ENCODE data around the gene CD68.
A peak's percentile ranks its signal among the peaks of the same experiment; 100 is the strongest.
"Not testable (repeated sequence)": the region's sequence is repeated elsewhere in the genome, so short reads cannot be mapped to it uniquely, and the experiment has no call there.

Gene CD68

DNA sequence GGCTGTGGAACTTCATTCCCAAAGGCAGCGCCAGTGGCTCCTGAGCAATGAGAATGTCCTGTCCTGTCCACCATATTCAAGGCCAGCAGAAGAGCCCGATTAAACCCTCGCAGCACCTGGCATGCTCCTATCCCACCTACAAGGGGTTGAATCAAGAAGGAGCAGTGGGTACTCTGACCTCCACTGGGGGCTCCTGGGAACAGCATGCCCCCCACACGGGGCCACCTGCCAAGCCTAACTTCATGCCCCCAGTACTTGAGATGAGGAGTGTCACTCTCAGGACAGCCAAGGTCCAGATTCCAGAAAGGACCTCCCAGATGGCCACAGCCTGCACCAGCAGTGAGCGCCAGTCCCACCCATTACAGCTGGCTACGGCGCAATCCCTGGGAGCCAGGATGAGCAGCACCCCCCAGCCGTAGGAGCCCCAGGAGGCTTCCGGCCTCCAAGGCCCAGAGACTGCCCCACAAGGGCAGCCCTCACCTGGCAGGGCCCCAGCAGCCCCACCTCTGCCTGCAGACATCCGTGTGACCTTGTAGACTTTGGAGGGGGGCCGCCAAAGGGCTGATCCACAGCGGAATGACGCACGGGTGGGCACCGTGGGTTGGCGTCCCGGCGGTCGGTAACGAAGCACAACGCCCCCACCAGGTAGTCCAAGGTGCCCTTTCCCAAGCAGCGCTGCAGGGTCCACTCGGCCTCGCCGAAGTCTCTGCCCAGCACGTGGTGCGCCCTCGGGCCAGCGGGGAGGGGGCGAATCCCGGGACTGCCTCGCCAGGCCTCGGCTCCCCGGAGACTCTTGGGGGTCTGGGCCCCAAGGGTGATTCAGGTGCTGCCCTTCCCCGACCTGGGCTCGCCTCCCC is 3.2 kb downstream of the CD68 start:
- DNase-seq = no peak

DNA sequence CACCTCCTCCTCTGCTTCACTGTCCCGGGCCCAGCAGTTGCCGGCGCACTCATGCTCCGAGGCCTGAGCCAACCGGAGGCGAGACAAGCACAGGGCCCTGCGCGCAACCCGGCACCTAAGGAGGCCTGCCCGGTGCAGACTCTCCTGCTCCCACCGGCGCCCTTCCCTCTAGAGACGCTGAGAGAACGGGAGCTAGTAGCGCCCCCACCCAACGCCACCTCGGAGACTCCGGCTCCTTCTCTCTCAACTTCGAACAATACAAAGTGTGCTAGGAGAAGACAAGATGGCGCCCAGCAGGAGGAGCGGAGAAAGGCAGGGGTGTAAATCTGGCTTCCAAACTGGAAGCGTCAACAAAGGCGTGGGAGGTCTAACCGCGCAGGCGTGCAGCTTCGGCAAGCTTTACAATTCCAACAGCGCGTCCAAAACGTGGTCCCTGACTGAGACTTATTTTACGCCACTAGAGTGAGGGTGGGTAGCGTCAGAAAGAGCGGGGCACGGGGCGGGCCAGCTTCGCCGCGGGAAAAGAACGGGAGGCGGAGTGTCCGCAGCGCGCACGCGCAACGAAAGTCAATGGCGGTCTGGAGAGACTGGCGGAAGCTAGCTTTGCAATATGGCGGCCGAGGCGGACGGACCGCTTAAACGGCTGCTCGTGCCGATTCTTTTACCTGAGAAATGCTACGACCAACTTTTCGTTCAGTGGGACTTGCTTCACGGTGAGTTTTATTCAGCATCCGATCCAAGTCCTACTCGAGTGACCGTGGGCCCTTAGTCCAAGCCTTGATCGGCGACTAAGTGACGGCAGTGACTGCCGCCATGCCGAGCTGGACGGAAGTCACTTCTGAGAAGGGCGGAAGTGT is 4.0 kb downstream of the CD68 start, which contains the start of gene MPDU1:
Gene MPDU1, plus strand, starts transcription at position 600 of the 857 bp plus-strand sequence. Its CDS starts 11 bp downstream, at position 611.
- peak; percentile 99 for DNase-seq

DNA sequence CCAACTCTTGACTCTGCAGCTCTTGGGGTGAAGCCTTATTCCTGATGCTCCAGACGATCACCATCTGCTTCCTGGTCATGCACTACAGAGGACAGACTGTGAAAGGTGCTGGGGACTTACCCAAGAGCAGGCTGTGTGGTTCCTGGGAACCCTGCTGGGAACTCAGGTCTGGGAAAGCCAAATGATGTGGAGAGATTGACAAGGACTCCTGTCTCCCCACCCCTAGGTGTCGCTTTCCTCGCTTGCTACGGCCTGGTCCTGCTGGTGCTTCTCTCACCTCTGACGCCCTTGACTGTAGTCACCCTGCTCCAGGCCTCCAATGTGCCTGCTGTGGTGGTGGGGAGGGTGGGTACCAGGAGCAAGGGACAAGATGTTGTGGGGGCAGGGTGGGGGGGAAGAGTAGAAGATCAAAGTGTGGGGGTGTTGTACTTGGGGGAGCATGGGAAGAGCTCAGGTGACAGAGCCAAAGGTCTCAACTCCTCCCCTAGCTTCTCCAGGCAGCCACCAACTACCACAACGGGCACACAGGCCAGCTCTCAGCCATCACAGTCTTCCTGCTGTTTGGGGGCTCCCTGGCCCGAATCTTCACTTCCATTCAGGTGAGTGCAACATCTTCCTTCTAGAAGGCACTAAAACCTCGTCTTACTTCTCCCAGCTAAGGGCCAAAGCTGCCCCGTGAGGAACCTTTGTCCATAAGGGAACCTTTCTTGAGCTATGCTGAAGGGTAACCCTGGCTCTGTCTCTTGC is 7.4 kb downstream of the CD68 start:
- DNase-seq = no peak

DNA sequence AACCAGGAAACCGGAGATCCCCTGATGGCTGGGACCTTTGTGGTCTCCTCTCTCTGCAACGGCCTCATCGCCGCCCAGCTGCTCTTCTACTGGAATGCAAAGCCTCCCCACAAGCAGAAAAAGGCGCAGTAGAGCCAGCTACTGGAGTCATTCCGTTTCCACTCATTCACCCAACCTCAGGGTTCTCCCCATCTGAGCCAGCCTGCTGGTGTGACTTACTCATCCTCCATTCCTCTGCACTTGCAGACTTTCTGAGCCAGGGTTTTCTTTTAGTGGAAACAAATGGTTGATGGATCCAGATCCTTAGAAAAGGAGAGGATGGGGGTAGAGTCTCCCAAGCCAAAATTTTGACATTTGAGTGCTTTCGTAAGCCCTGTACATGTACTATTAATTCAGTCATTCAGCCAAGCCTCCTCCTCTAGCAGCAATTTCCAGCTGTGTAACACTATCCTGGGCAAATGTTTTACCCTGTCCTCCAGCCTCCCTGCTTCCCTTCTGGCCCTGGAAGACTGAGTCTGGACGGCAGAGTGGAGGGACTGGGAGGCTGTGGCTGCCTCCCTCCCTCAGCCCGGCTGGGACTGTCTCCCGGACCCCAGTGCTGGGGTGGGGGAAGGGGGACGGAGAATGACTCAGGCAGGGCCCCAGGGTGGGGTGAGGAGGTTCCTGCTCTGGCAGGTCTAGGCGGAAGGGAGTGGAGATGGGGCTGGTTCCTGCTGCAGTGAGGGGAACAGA is 8.1 kb downstream of the CD68 start:
- DNase-seq = no peak

DNA sequence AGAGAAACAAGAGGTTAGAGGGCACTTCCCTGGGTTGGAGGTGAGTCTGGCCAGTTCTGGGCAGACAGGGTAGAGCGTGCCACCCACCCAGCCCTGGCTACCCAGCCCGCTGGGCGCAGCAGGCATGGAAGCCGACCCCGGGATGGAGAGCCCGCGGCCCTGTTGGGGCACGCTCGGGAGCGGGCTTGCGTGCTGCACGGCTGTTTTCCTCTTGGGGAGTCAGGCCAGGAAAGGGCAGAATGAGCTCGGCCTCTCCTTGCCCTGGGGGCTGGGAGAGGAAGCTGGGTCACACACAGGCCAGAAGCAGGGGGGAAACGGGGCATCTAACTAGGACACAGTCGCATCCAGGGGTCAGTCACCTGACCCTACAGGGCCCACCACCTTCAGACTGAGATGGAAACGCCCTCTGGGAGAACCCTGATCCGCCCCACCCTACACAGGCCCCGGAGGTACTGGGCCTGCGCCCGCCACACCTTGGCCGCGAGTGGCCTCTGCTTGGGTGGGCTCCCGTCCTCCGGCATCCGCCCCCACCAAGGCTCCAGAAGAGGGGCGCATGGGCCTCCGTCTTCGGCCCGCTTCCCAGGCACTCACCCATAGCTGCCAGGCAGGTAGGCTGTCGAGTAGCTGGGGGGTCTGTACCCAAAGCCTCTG is 9.2 kb downstream of the CD68 start:
- DNase-seq = no peak

DNA sequence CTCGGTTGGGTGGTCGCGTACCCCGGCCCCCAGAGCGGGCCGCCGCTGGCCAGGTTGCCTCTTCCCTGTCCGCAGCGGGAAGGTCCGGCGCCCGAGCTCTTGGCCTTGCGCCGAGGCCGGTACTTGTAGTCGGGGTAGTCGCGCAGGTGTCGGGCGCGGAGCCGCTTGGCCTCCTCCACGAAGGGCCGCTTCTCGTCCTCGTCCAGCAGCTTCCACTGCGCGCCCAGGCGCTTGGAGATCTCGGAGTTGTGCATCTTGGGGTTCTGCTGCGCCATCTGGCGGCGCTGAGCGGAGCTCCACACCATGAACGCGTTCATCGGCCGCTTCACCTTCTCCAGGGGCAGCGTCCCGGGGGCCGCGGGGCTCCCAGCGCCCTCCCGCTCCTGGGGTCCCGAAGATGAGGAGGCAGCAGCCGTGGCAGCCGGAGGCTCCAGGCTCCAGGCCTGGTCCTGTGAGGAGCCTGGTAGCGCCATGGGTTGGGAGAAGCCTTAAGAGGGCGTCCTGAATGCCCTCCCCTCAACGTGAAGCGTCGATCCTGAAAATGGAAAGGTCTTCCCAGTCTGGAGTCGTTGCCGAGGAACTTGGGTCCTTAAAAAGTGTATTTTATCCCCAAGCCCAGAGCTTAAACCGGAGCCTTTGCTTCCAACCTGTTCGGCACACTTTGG is 9.9 kb downstream of the CD68 start:
- DNase-seq = no peak

DNA sequence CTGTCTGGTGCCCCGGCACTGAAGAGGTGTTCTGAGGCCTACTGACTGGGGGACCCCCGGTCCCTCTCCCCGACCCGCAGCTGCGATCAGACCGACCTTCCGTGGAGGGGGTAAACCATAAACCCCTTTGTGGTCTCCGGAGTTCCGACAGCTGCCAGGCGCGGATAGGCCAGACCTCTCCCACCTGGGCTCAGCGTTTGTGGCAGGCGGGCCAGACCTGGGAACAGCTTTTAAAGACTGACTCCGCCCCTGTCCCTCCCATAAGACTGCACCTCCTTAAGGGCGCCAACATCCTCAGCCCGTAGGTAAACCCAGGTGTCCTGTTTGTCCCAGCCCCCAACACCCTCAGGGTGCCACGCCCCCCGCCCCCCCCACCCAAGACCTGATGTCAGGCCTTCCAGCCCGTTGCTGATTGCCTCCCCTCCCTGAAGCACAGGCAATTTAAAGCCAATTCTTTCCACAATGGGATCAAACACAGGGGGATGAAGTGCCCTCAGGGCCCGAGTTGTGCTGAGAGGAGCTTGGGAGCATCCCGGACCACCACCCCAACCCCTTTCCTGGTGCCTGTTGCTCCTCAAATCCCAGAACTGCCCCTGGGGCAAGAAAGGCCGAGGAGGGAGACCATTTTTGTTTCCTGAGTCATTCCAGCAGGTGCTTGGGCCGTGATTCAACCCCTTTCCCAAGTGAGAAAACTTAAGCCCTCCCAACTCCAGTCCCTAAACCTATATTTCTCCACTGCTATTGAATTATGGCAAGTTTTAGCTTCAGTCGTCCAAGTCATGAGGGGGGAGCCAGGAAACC is 10.7 kb downstream of the CD68 start, which contains the start of gene SOX15:
Gene SOX15, minus strand, starts transcription at position 204 of the 801 bp plus-strand sequence. CDS start 418 bp downstream, outside the sequence.
- DNase-seq = no peak

DNA sequence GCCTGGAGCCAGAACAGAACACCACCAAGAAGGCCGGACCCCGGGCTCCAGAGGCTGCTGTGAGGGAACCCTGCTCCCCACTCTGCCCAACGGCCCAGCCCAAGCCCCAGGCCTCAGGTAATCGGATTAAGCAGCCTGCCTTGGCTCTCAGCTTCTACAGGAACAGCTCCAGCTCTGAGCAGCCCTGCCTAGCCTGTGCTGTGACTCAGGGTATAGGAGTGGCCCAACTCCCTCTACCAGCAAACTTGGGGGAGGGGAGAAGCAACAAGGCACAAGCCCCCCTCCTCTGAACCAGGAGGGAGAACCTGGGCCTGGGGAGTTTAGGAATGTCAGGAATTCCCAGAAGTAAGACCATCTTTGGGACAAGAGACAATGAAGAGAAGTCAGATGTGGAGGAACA is 11.3 kb downstream of the CD68 start:
- no peak for DNase-seq

DNA sequence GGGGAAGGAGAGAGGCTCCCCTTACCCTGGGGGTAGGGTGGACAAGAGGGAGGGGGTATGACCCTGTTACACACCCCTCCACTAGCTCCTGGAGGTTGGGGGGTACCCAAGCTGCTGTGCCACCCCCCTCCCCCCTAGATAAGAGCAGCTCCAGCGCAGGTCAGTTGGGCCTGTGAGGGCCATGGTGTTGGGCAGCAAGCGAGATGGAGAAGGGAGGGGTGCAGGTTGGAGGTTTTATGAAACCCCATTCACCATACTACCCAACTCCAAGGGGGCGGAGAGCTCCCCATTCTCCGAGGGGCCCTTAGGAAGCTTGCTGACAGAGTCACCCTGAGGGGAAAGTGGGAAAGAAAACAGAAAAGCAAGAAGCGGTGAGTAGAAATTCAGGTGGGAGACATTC is 12.2 kb downstream of the CD68 start:
- DNase-seq = no peak

DNA sequence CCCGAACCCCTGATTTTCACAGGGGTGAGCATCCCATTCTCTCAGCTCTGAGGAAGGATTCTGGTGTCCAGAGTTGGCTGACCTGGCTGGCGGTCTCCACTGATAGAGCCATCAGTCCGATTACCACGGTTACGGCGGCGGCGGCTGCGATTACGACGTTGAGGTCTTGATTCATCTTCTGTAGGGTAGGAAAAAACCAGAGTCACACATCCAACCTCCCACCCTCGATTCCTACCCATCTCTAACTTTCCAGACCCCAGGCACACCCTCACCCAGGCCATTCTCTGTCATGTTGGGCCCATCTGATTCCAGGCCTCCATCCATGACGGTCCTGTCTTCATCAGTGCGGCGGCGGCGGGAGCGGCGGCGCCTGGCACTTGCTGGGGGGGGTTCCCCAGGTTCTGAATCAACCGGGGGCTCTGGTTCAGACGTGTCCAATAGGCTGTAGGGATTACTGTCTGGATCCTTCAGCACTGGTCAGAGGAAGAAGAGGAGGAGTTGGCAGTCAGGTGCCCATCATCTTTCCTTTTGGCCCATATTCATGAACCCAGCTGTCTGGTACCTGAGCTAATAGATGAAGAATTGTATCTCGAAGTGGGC is 13.1 kb downstream of the CD68 start:
- no peak for DNase-seq

DNA sequence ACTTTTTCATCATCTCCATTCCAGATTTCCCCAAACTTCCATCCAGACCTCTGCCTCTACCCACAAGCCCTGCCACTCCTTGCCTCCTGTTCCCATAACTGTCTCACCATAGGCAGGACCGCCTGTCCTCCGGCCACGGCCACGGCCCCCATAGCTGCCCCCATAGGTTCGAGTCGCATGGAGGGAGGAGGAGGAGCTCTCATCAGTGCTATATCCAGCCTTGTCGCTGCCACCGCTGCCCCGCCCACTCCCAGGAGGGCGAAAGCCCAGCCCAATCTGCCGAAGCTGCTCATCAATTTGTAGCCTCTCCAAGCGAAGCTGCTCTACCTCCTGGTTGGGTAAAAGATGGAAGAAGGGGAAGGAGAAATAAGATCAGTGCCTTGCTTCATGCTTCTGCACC is 13.9 kb downstream of the CD68 start:
- DNase-seq = no peak

DNA sequence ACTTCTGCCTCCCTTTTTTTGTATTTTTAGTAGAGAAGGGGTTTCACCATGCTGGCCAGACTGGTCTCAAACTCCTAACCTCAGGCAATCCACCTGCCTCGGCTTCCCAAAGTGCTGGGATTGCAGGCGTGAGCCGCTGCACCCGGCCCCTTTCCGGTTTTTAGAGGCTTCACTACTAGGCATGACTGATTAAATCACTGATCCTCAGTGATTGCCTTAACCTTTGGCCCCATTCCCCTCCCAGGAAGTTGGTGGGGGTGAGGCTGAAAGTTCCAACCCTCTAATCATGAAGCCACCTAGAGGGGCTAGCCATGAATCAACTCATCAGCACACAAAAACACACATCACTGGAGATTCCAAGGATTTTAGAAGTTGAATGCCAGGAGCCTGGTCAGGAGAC is 18.1 kb downstream of the CD68 start:
- not testable (repeated sequence) for DNase-seq

DNA sequence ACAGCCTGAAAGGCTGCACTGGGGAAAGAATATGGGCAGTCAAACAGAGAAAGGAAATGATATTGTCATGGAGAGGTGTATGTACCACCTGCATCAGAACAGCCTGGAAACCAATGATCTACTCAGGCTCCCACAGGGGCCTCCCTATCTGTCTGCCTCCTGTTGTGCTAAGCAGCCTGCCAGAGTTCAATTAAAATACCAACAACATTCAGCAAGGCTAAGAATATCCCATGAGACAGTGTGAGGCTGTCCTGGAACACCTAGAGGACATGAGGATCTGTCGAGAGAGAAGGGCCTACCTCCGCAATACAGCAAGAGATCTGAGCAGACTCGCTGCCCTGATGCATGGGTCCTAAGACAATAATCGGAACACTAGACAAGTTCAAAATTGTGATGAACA is 26.8 kb downstream of the CD68 start:
- no peak for DNase-seq

DNA sequence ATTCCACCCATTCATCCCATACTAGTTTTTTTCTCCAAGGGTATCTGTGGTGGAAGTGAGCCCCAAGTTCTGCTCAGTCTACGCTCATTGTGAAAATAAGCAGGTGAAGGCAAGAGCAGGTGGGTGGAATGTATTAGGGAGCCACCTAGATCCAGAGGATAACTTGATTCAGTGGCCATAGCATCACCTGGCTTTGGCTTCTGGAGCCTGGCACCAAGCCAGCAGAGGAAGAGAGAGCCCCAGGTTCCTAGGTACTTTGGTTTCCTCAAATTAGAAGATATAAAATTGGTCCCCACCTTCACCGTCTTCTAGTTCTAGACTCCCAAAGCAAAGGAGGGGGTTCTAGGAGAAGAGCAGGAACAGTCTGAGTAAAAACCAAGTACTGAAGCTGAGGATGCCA is 31.2 kb downstream of the CD68 start:
- DNase-seq = no peak

DNA sequence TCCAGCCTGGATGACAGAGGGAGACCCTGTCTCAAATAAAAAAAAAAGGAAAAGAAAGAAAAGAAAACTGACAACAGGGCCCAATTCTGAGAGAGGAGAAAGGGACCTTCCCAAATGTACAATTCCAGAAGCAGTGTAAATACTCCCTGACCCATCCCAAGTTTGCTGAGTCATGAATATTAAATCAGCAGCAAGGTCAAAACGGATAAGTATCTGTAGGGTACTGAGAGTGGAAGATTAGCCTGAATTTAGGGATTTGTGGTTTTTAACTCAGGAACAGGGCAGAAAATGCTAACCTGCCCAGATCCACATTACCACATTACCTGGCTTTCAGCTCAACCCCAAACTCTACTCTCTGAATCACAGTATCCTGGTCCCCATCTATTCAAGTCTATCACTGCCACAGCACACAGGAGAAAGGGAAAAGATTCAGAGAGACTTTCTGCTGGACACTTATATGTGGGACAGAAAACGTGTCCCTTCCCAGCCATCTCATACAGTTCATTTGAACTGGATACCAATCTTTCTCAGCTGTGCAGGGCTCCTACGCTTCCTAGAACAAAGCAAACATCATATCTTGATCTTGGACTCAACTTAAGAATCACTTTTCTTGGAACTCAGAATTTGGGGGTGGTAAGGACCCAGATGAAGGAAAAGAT is 32.3 kb downstream of the CD68 start:
- DNase-seq = peak; percentile 25

DNA sequence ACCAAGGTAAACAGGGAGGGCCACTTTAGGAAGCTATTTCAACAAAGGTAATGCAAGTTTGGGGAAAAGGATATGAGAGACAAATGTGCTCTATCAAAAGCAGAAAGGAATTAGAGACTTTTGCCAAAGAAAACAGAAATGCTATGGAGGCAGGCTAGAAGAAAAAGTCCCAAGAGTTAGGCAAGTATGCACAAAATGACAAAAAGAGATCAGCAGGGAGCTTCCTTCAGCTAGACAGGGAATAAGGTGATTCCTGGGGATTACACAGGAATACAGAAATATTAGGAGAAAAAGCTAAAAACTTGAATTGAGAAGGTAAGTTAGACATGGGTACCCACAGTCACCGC is 32.8 kb downstream of the CD68 start:
- DNase-seq = no peak

DNA sequence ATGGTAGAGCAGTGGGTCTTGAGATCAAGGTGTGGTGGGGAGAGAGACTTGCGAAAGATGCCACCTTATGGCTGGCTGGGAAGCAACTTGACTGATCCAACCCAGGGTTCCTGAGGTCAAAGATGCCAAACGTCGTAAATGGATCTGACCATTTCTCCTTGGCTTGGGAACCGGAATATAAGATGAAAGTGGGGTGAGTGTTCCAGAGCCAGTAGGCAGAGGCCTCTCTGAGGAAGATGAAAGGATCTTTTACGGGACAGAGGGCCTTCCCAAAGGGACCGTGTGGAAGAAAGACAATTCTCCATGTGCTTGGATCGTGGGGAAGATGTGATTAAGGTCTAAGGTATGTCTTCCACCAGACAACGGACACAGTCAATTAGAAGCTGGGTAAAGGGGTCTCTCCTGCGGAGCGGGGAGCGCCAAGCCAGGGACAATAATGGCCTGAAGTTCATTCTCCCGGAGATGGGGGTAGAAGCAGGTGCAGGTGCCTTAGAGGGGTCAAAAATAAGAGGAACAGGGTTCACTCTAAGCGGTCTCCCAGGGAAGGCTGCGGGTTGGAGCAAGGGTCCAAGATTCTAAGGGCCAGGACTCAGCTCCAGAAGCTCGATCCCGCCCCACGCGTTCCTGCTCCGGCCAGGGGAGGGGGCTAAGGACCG is 34.5 kb downstream of the CD68 start:
- DNase-seq = peak; percentile 32

DNA sequence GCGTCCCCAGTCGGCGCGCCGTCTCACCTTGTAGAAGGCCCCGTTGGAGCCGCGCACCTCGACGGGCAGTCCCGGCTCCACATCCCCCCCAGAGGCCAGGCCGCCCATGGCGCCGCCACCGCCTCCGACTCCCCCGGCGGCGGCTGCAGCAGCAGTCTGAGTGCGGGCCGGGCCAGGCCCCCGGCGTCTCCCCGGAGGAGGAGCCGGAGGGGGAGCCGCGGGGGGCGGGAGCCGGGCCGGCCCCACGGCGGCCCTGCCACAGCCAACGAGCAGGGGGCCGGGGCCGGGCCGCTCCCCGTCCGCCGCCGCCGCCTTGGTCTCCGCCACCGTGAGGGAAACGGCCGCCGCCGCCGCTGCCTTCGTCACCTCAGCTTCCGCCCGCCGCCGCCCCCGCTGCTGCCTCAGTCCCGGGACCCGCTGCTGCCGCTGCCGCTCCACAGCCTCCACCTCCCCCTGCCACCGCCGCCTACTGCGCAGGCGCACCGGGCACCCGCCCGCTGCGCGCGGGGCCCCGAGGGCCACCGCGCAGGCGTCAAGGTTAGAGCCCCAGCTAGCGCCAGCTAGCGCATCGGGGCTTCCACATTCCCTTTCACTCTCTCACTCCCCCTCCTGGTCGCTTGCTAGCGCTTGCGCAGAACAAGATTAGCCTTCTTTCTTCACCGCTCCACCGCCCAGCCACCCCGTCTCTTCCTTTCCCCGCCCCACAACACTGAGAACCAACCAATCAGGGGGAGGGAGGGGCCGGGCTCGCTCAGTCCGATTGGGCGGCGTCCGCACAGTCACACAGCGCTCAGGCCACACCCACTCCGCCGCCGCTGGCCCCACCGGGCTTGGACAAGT is 35.2 kb downstream of the CD68 start, which contains the start of gene FXR2:
Gene FXR2, minus strand, starts transcription at position 473 of the 840 bp plus-strand sequence. Its CDS starts 365 bp downstream, at position 108.
- DNase-seq = peak; percentile 100

All from OCI-M1 (cell line).